Esophagus squamous epithelium (tissue), 5 donors: ENCODE data around the gene RAB11FIP3. TPM values are rescaled to one million over a fixed set of nuclear protein-coding genes. Genes with fewer than 3 reads are reported as not detected.

ENCODE experiments used
- DNase-seq: peaks from one replicate; lab custom pipeline; 2025; lab: John Stamatoyannopoulos, UW
- H3K27ac ChIP-seq, 4 donors: fragments of 200-600 bp; sonication (generic); one replicate each; pipeline ENCODE4 v1.5.1; 2016 to 2019; ENCODE audit warnings: mild to moderate bottlenecking in 1 of 4
- H3K27me3 ChIP-seq, 4 donors: fragments of 200-600 bp; sonication (generic); 1 replicate in 3 of 4; 2 replicates in 1 of 4; pipeline versions ENCODE4 v1.5.1 to v1.6.0; 2017 to 2021; ENCODE audit warnings: antibody characterized with exemption in 1 of 4
- H3K36me3 ChIP-seq, 3 donors: fragments of 200-600 bp; sonication (generic); one replicate each; pipeline ENCODE4 v1.5.1; 2016 to 2019
- H3K4me1 ChIP-seq, 3 donors: fragments of 200-600 bp; sonication (generic); one replicate each; pipeline ENCODE4 v1.5.1; 2017 to 2019
- H3K4me3 ChIP-seq, 4 donors: fragments of 200-600 bp; sonication (generic); 1 replicate in 3 of 4; 2 replicates in 1 of 4; pipeline ENCODE4 v1.5.1; 2016 to 2019; ENCODE audit warnings: mild to moderate bottlenecking in 2 of 4, moderate library complexity in 1 of 4
- H3K9me3 ChIP-seq, 3 donors: fragments of 200-600 bp; sonication (generic); one replicate each; pipeline ENCODE4 v1.5.1; 2016 to 2019
- CTCF ChIP-seq, 6 experiments: fragments of 450-650 bp in 4 of 6; fragments of 200-600 bp in 2 of 6; sonication (generic) in 2 of 6; IDR thresholded peaks; one replicate each; pipeline ENCODE4 v1.5.1; 2016 to 2019; ENCODE audit warnings: antibody characterized with exemption in 6 of 6, mild to moderate bottlenecking in 4 of 6, moderate library complexity in 4 of 6
- POLR2A ChIP-seq, 4 donors: fragments of 450-650 bp; IDR thresholded peaks; one replicate each; pipeline ENCODE4 v1.6.1; 2017; ENCODE audit warnings: antibody characterized with exemption in 4 of 4, mild to moderate bottlenecking in 4 of 4, moderate library complexity in 3 of 4
- WGBS, 2 donors: methylation state at CpG; one replicate each; pipeline ENCODE4 v1.1.5; 2018; 5-methylcytosine and 5-hydroxymethylcytosine counted together
- intact Hi-C: fragments of 100-400 bp; cut with DNase I; formaldehyde crosslinking; loops from one replicate; pipeline ENCODE4 v1.15.0; 2022
- total RNA-seq, 4 donors: library from RNA; depleted of rRNA; stranded (reverse); fragments of >200 nt; gene quantifications; one replicate each; pipeline ENCODE4 v1.1.0, GENCODE V29; 2016
- donor health status: DM: yes; HTN: yes; CAD: no.

The RAB11FIP3 gene
- total RNA-seq, 4 donors from 2014 or later, result 8.0 to 25.6 (median 10.1) TPM

- Histone ChIP-seq H3K4me1 (peaks cover 25 to 76% (median 30%) of the 10 kb centered on the region in 3 donors), H3K4me3 (no peak overlapping the region), H3K27ac (peak overlapping the region in 1 of 4 donors; percentile 25), H3K9me3 (no peaks in the 10 kb centered on the region), H3K27me3 (no peaks in the 10 kb centered on the region), H3K36me3 (peaks cover 0 to 59% (median 0%) of the 10 kb centered on the region in 3 donors)
- intact Hi-C loops, result no loop called here
- TF ChIP-seq CTCF (IDR thresholded peaks at IDR 0.05), result no peak
- no peak for TF ChIP-seq POLR2A (IDR thresholded peaks at IDR 0.05)
- DNase-seq, result no peak
- 83% methylated on average over 1 of the region's 30 CpGs; no CpG with 5 or more reads in 1 of the 2 donors for WGBS, 2 donors
These were observed 108.1 kb downstream of the RAB11FIP3 start for GRCh38 chr16:533391-534123.

GRCh38 chr16:534135-534534, 108.7 kb downstream of the RAB11FIP3 start:
- intact Hi-C loops, result no loop called here
- DNase-seq, result no peak
- Histone ChIP-seq H3K27me3 (no peaks in the 10 kb centered on the region), H3K36me3 (peaks cover 0 to 65% (median 0%) of the 10 kb centered on the region in 3 donors), H3K9me3 (no peaks in the 10 kb centered on the region), H3K27ac (peak overlapping the region in 1 of 4 donors; percentile 25), H3K4me1 (peaks cover 23 to 70% (median 27%) of the 10 kb centered on the region in 3 donors), H3K4me3 (no peak overlapping the region)
- TF ChIP-seq CTCF (IDR thresholded peaks at IDR 0.05), result no peak
- TF ChIP-seq POLR2A (IDR thresholded peaks at IDR 0.05), result no peak
- no CpG with 5 or more reads among the region's 21 CpGs for WGBS, 2 donors

- H3K9me3 ChIP-seq, result no peaks in the 10 kb centered on the region
- no peak overlapping the region for H3K4me3 ChIP-seq
- DNase-seq, result no peak
- intact Hi-C loops, result no loop called here
- H3K27me3 ChIP-seq, result no peaks in the 10 kb centered on the region
- H3K4me1 ChIP-seq, result peaks cover 14 to 62% (median 19%) of the 10 kb centered on the region in 3 donors
- H3K27ac ChIP-seq, result peak overlapping the region in 3 of 4 donors; percentile 28 to 59 (median 58)
- TF ChIP-seq POLR2A (IDR thresholded peaks at IDR 0.05) (no peak), CTCF (IDR thresholded peaks at IDR 0.05) (no peak)
- 87 to 90% methylated on average over 6 to 22 of the region's 27 CpGs for WGBS, 2 donors
- peaks cover 0 to 69% (median 0%) of the 10 kb centered on the region in 3 donors for H3K36me3 ChIP-seq
These were observed 109.5 kb downstream of the RAB11FIP3 start for GRCh38 chr16:534856-535445.

- no peak for DNase-seq
- no peak overlapping the region for H3K4me3 ChIP-seq
- H3K36me3 ChIP-seq, result peaks cover 0 to 72% (median under 1%) of the 10 kb centered on the region in 3 donors
- peaks cover 13 to 54% (median 14%) of the 10 kb centered on the region in 3 donors for H3K4me1 ChIP-seq
- no peaks in the 10 kb centered on the region for H3K9me3 ChIP-seq
- peak overlapping the region; percentile 14 to 59 (median 43) for H3K27ac ChIP-seq
- no peaks in the 10 kb centered on the region for H3K27me3 ChIP-seq
- no peak for TF ChIP-seq POLR2A (IDR thresholded peaks at IDR 0.05)
- TF ChIP-seq CTCF (IDR thresholded peaks at IDR 0.05), result no peak
- 91 to 92% methylated on average over 4 to 6 of the region's 39 CpGs for WGBS, 2 donors
- intact Hi-C loops, result no loop called here
These were observed 110.3 kb downstream of the RAB11FIP3 start for GRCh38 chr16:535446-536405.
